HUDEP-2 (cell line): ENCODE measurements around the gene PDK1.
"Not testable (repeated sequence)": the region's sequence is repeated elsewhere in the genome, so short reads cannot be mapped to it uniquely, and the experiment has no call there.

Experiments used
- DNase-seq, 76 experiments: peaks; one replicate each; lab custom pipeline; 2025; ENCODE audit not compliant: unreplicated experiment in 76 of 76; lab: John Stamatoyannopoulos, UW

The PDK1 gene

GRCh38 chr2:172555522-172556283 is at the start of gene PDK1:
Gene PDK1, plus strand, starts transcription at chr2:172556090. Its CDS starts 61 bp downstream, at chr2:172556151.
- DNase-seq: peak in 74 of 76 experiments; percentile 17 to 90 (median 78)

DNA sequence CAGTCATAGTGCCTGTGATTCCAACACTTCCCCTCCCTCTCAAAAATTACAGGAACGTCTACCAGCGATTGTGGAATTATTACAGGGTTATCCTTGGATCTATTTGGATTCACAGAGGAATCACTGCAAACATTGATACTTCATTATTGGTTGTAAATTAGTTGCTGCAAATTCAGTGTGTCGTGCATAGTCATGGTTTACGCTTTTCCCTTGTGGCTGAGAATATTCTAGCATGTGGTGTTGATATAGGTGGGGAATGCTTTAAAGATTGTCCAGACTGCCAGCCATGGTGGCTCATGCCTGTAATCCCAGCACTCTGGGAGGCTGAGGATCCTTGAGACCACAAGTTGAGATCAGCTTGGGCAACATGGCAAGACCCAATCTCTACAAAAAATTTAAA is 48.7 kb upstream of the PDK1 start:
- DNase-seq: no peak

- DNase-seq: no peak
Measured at GRCh38 chr2:172510088-172510487, 45.8 kb upstream of the PDK1 start.

GRCh38 chr2:172510548-172510947 is 45.3 kb upstream of the PDK1 start:
- DNase-seq: no peak

DNA sequence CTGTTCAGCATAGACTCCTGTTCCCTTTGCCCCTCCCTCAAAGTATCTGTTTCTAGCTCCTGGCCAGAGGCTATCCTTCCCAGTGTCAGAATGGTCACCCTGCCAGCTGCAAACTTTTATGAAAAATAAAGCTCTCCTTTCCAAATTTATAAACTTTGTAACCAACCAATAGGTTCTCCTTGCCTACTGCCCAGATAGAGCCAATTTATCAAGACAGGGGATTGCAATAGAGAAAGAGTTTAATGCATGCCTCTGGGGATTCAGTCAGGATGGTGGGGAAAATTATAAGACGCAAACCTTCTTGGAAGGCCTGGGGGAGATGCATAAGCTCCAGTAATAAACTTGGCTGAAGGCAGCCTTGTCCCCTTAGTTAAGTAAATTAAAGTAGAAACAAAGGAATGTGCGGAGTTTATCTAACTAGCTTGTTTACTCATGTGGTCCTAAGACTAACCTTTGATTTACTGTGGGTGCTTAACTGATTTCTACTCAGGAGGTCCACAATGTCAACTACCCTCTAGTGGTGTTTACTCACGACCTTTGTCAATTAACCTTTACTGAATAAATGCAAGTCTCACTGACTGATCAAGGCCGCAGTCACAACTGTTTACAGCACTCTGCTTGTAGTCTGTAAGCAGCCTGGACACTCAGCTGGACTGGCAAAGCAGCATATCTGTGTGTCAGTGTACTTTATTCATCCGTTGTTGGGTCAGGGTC is 42.9 kb upstream of the PDK1 start:
- DNase-seq: no peak

- no peak for DNase-seq
Measured at GRCh38 chr2:172513524-172513900, 42.4 kb upstream of the PDK1 start.

DNA sequence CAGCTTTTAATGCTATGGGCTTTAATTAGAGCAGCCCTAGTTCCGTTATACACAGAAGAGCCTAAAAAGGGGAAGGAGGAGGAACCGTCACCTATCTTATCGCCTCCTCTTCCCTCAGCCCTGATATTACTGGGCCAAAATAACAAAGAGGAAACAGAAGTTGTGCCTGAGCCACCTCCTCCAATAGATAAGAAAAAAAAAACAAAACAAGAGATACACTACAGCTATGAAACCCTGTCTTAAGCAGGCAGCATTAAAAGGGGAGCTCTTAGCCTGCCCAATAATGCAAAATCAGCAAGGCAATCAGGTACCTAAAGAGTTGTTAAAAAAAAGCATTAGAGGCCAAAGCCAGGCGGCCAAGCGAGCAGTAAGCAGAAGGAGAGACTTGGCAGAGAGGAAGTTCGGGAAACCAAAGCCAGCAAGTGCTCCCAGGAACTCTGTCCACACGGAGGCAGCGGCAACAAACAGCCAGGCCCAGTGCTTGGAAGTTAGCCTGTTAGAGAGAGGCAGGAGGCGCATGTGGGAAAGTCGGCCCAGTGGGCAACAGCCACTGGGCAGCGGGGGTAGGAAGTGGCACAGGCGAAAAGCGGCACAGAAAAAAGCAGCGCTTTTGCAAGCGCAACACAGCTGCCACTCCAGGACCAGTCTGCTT is 41.8 kb upstream of the PDK1 start:
- peak in 34 of 76 experiments; percentile 0 to 74 (median 24) for DNase-seq

GRCh38 chr2:172516299-172516698 is 39.6 kb upstream of the PDK1 start:
- DNase-seq: no peak

DNA sequence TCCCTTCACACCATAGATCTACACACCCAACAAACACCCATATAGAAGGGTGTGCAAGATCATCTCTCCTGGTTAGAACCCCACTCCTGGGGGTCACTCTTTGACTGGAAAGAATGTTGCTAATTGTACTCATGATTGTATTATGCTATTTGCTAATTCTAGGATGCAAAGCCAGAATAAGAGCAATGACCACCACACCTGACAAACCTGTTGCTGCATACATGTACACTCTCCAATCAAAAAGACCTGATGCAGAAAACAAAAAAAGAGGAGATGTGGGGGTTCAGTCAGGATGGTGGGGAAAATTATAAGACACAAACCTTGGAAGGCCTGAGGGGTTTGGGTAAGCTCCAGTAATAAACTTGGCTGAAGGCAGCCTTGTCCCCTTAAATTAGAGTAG is 36.9 kb upstream of the PDK1 start:
- no peak for DNase-seq

- no peak for DNase-seq
Measured at GRCh38 chr2:172525601-172526000, 30.3 kb upstream of the PDK1 start.

DNA sequence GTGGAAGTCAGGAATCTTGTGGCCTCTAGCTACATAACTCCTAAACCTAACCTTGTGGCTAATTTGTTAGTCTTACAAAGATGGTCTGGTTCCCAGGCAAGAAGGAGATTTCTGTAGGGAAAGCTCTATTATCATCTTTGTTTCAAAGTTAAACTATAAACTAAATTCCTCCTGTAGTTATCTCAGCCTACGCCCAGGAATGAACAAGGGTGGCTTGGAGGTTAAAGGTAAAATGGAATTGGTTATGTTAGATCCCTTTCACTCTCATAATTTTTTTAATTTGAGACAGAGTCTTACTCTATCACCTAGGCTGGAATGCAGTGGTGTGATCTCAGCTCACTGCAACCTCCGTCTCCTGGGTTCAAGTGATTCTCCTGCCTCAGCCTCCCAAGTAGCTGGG is 24.6 kb upstream of the PDK1 start:
- no peak for DNase-seq

- DNase-seq: not testable (repeated sequence)
Measured at GRCh38 chr2:172532461-172532860, 23.4 kb upstream of the PDK1 start.

- no peak for DNase-seq
Measured at GRCh38 chr2:172533687-172534086, 22.2 kb upstream of the PDK1 start.

GRCh38 chr2:172535119-172535518 is 20.8 kb upstream of the PDK1 start:
- no peak for DNase-seq

DNA sequence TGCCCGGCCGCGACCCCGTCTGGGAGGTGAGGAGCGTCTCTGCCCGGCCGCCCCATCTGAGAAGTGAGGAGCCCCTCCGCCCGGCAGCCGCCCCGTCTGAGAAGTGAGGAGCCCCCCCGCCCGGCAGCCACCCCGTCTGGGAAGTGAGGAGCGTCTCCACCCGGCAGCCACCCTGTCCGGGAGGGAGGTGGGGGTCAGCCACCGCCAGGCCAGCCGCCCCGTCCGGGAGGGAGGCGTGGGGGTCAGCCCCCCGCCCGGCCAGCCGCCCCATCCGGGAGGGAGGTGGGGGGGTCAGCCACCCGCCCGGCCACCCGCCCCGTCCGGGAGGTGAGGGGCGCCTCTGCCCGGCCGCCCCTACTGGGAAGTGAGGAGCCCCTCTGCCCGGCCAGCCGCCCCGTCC is 18.0 kb upstream of the PDK1 start:
- DNase-seq: not testable (repeated sequence)

- no peak for DNase-seq
Measured at GRCh38 chr2:172539767-172540166, 16.1 kb upstream of the PDK1 start.

GRCh38 chr2:172540421-172540820 is 15.5 kb upstream of the PDK1 start:
- DNase-seq: no peak

DNA sequence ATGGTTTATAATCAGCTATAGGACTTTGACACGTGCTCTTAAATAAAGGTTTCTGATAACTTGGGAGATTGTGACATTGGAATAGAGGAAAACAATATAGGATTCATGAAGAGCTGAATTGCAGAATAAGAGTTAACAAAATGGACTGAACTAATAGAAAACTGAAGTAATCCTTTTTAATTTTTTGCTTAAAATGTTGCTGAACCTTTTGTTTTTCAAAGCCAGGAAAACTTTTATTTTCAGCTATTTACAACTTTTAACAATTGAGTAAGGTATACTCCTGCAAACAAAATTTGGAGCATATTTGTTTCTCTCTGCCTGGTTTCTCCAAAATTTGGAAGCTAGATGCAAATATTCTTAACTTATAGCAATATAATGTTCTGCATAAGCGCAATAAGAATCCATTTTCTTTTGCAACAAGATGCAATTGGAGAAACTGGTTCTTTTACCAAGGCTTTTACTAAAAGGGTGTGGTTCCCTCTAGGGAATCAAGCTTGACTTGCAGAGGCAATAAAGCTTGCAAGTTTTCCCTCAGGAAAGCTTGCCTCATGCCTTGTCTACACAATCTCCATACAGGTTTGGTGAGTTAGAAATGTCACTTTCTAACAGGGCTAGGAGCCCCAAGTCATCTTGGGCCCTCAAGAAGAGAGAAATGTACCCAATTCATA is 10.3 kb upstream of the PDK1 start:
- no peak for DNase-seq

- DNase-seq: no peak
Measured at GRCh38 chr2:172549131-172549530, 6.8 kb upstream of the PDK1 start.

- not testable (repeated sequence) for DNase-seq
Measured at GRCh38 chr2:172549802-172550201, 6.1 kb upstream of the PDK1 start.

GRCh38 chr2:172550419-172550818 is 5.5 kb upstream of the PDK1 start:
- DNase-seq: peak in 2 of 76 experiments; percentile 1 to 4
